Kidney capillary endothelial cell (primary cell): ENCODE measurements around the gene ZNF333.
"Not testable (repeated sequence)": the region's sequence is repeated elsewhere in the genome, so short reads cannot be mapped to it uniquely, and the experiment has no call there.

Experiments
- DNase-seq: peaks from one replicate; pipeline ENCODE4 v3.0.0-alpha.2; 2018; ENCODE audit warnings: low spot score

The ZNF333 gene

GRCh38 chr19:14768001-14768400 lies 78.2 kb downstream of the ZNF333 start:
- DNase-seq = no peak

- DNase-seq = no peak
These were observed 79.4 kb downstream of the ZNF333 start for GRCh38 chr19:14769201-14769600.

- no peak for DNase-seq
These were observed 80.3 kb downstream of the ZNF333 start for GRCh38 chr19:14770136-14770535.

GRCh38 chr19:14770944-14771839 lies 81.3 kb downstream of the ZNF333 start:
- DNase-seq = no peak

GRCh38 chr19:14772467-14772866 lies 82.6 kb downstream of the ZNF333 start:
- no peak for DNase-seq

GRCh38 chr19:14772995-14773394 lies 83.1 kb downstream of the ZNF333 start:
- DNase-seq = no peak

GRCh38 chr19:14773722-14774121 lies 83.9 kb downstream of the ZNF333 start:
- not testable (repeated sequence) for DNase-seq

GRCh38 chr19:14774373-14774772 lies 84.5 kb downstream of the ZNF333 start:
- no peak for DNase-seq

GRCh38 chr19:14775326-14775725 lies 85.5 kb downstream of the ZNF333 start:
- not testable (repeated sequence) for DNase-seq

- DNase-seq = no peak
These were observed 86.2 kb downstream of the ZNF333 start for GRCh38 chr19:14775869-14776586.

GRCh38 chr19:14777645-14778044 lies 87.8 kb downstream of the ZNF333 start:
- DNase-seq = not testable (repeated sequence)

- not testable (repeated sequence) for DNase-seq
These were observed 88.4 kb downstream of the ZNF333 start, which contains the start of gene ADGRE2 for GRCh38 chr19:14778110-14778845. Gene ADGRE2, minus strand, starts transcription at chr19:14778560. Its CDS starts 1,804 bp downstream, at chr19:14776756.

- DNase-seq = no peak
These were observed 89.3 kb downstream of the ZNF333 start for GRCh38 chr19:14779151-14779550.

- not testable (repeated sequence) for DNase-seq
These were observed 90.9 kb downstream of the ZNF333 start for GRCh38 chr19:14780622-14781225.

GRCh38 chr19:14781713-14782536 lies 92.1 kb downstream of the ZNF333 start:
- not testable (repeated sequence) for DNase-seq

GRCh38 chr19:14782626-14783409 lies 93.0 kb downstream of the ZNF333 start:
- DNase-seq = no peak
